Left lobe of liver (tissue), 2 donors: ENCODE data around the gene MACROD2. TPM values are rescaled to one million over a fixed set of nuclear protein-coding genes. Genes with fewer than 3 reads are reported as not detected.

Experiments
- ATAC-seq: fragments of 200-7000 bp; cut with Tn5 transposase; one replicate; pipeline ENCODE4 v1.9.1; 2020; ENCODE audit warnings: mild to moderate bottlenecking, moderate library complexity
- DNase-seq: peaks from one replicate; pipeline ENCODE4 v3.0.0-alpha.2; 2020; ENCODE audit warnings: low spot score
- total RNA-seq: library from RNA; stranded (reverse); gene quantifications from one replicate; pipeline ENCODE4 v1.2.1, GENCODE V29; 2021
- donor health status: DM: no; HTN: no; CAD: no; lungs with moderate emphysema.
- donor health status: DM: no; HTN: yes; CAD: no.

MACROD2 gene
- total RNA-seq, 1 donor from 2014 or later: 3.7 TPM

GRCh38 chr20:14879020-14879697, 883.8 kb downstream of the MACROD2 start:
- ATAC-seq (peak; percentile 84), DNase-seq (no peak)

- DNase-seq (no peak), ATAC-seq (no peak)
Observed at GRCh38 chr20:14879839-14880238, 884.5 kb downstream of the MACROD2 start.

GRCh38 chr20:14881518-14881917, 886.2 kb downstream of the MACROD2 start:
- no peak for ATAC-seq
- DNase-seq: no peak

- DNase-seq (no peak), ATAC-seq (no peak)
Observed at GRCh38 chr20:14882157-14882556, 886.8 kb downstream of the MACROD2 start.

- DNase-seq (no peak), ATAC-seq (no peak)
Observed at GRCh38 chr20:14882846-14883245, 887.5 kb downstream of the MACROD2 start.

- no peak for ATAC-seq
- DNase-seq: no peak
Observed at GRCh38 chr20:14883324-14883723, 888.0 kb downstream of the MACROD2 start.

GRCh38 chr20:14885661-14886060, 890.3 kb downstream of the MACROD2 start:
- ATAC-seq (no peak), DNase-seq (no peak)

GRCh38 chr20:14888134-14888533, 892.8 kb downstream of the MACROD2 start:
- ATAC-seq (no peak), DNase-seq (no peak)

GRCh38 chr20:14889496-14890255, 894.4 kb downstream of the MACROD2 start:
- no peak for ATAC-seq
- DNase-seq: no peak

GRCh38 chr20:14890713-14891112, 895.4 kb downstream of the MACROD2 start:
- no peak for ATAC-seq
- DNase-seq: no peak

- ATAC-seq (no peak), DNase-seq (no peak)
Observed at GRCh38 chr20:14892782-14893181, 897.5 kb downstream of the MACROD2 start.

GRCh38 chr20:14896569-14896968, 901.3 kb downstream of the MACROD2 start:
- ATAC-seq (no peak), DNase-seq (no peak)

GRCh38 chr20:14897608-14898007, 902.3 kb downstream of the MACROD2 start:
- DNase-seq: no peak
- ATAC-seq: no peak

GRCh38 chr20:14902432-14903089, 907.2 kb downstream of the MACROD2 start:
- DNase-seq (no peak), ATAC-seq (no peak)

- ATAC-seq (no peak), DNase-seq (no peak)
Observed at GRCh38 chr20:14906908-14907434, 911.7 kb downstream of the MACROD2 start.

GRCh38 chr20:14910126-14910525, 914.8 kb downstream of the MACROD2 start:
- no peak for DNase-seq
- ATAC-seq: no peak

- ATAC-seq (no peak), DNase-seq (no peak)
Observed at GRCh38 chr20:14913896-14914620, 918.7 kb downstream of the MACROD2 start.

GRCh38 chr20:14914633-14915032, 919.3 kb downstream of the MACROD2 start:
- DNase-seq: no peak
- ATAC-seq: no peak

- DNase-seq: no peak
- ATAC-seq: no peak
Observed at GRCh38 chr20:14915356-14915755, 920.0 kb downstream of the MACROD2 start.

GRCh38 chr20:14916360-14916920, 921.1 kb downstream of the MACROD2 start:
- ATAC-seq (no peak), DNase-seq (no peak)

- no peak for DNase-seq
Observed at GRCh38 chr20:14918281-14918680, 923.0 kb downstream of the MACROD2 start.

More at GRCh38 chr20:14918281-14918680, 923.0 kb downstream of the MACROD2 start:
- no peak for ATAC-seq
